ENCODE results near the gene DTWD1.
A peak's percentile ranks its signal among the peaks of the same experiment; 100 is the strongest.

The DTWD1 gene

GRCh38 chr15:49674370-49674769, 53.5 kb downstream of the DTWD1 start:
- POLR2A ChIA-PET, result no interaction called here
- TF ChIP-seq, protein P1, sequence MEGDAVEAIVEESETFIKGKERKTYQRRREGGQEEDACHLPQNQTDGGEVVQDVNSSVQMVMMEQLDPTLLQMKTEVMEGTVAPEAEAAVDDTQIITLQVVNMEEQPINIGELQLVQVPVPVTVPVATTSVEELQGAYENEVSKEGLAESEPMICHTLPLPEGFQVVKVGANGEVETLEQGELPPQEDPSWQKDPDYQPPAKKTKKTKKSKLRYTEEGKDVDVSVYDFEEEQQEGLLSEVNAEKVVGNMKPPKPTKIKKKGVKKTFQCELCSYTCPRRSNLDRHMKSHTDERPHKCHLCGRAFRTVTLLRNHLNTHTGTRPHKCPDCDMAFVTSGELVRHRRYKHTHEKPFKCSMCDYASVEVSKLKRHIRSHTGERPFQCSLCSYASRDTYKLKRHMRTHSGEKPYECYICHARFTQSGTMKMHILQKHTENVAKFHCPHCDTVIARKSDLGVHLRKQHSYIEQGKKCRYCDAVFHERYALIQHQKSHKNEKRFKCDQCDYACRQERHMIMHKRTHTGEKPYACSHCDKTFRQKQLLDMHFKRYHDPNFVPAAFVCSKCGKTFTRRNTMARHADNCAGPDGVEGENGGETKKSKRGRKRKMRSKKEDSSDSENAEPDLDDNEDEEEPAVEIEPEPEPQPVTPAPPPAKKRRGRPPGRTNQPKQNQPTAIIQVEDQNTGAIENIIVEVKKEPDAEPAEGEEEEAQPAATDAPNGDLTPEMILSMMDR (IDR thresholded peaks at IDR 0.05; ENCODE audit: insufficient read depth, low read length, missing control alignments), result no peak
- no peak for DNase-seq (ENCODE audit: low read depth, low spot score)
- no peak overlapping the region for H3K4me3 ChIP-seq (ENCODE audit: low read depth, low read length)
- CTCF ChIA-PET, result no interaction called here

DNA sequence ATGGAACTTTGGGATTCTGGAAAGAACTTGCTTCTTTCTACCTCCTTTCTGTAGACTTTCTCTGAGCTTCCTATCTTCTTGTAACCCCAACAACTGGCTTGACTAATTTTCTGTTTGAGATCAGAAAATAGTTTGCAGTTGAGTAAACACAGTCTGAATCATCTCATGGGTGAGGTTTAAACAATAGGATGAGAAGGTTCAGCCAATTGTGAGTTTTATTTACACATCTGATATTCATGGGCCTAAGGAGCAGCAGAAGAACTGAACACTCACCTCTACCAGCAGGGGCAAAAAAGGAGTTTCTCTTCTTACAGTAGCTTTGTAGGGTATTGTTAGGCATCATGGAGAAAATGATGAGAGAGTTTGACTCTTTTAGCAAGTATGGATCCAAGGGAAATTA, 54.2 kb downstream of the DTWD1 start:
- ChIA-PET POLR2A (no interaction called here), CTCF (no interaction called here)
- no peak for DNase-seq (ENCODE audit: low read depth, low spot score)
- TF ChIP-seq, protein P1 (IDR thresholded peaks at IDR 0.05; ENCODE audit: insufficient read depth, low read length, missing control alignments), result peak; percentile 21
- no peak overlapping the region for H3K4me3 ChIP-seq (ENCODE audit: low read depth, low read length)

GRCh38 chr15:49678655-49679054, 57.8 kb downstream of the DTWD1 start:
- H3K4me3 ChIP-seq (ENCODE audit: low read depth, low read length), result no peak overlapping the region
- ChIA-PET CTCF (no interaction called here), POLR2A (no interaction called here)
- no peak for DNase-seq (ENCODE audit: low read depth, low spot score)
- TF ChIP-seq, protein P1 (IDR thresholded peaks at IDR 0.05; ENCODE audit: insufficient read depth, low read length, missing control alignments), result no peak

GRCh38 chr15:49686599-49686998, 65.8 kb downstream of the DTWD1 start:
- DNase-seq (ENCODE audit: low read depth, low spot score), result no peak
- TF ChIP-seq, protein P1 (IDR thresholded peaks at IDR 0.05; ENCODE audit: insufficient read depth, low read length, missing control alignments), result no peak
- no peak overlapping the region for H3K4me3 ChIP-seq (ENCODE audit: low read depth, low read length)
- ChIA-PET CTCF (no interaction called here), POLR2A (no interaction called here)

- CTCF ChIA-PET, result no interaction called here
- no peak overlapping the region for H3K4me3 ChIP-seq (ENCODE audit: low read depth, low read length)
- TF ChIP-seq, protein P1 (IDR thresholded peaks at IDR 0.05; ENCODE audit: insufficient read depth, low read length, missing control alignments), result no peak
- no peak for DNase-seq (ENCODE audit: low read depth, low spot score)
- POLR2A ChIA-PET, result no interaction called here
Observed at GRCh38 chr15:49688135-49688790, 67.4 kb downstream of the DTWD1 start.

- no peak for DNase-seq (ENCODE audit: low read depth, low spot score)
- H3K4me3 ChIP-seq (ENCODE audit: low read depth, low read length), result no peak overlapping the region
- CTCF ChIA-PET, result interaction anchor here (1.3 kb wide), 1 partner anchor 16 kb away, joined by 3 read pairs; no protein-coding TSS in a partner anchor
- POLR2A ChIA-PET, result no interaction called here
- TF ChIP-seq, protein P1 (IDR thresholded peaks at IDR 0.05; ENCODE audit: insufficient read depth, low read length, missing control alignments), result no peak
Observed at GRCh38 chr15:49692514-49693090, 71.8 kb downstream of the DTWD1 start.

Data from AG04449 (cell line).